Measurements from ENCODE around the gene SLC16A8.

The SLC16A8 gene

DNA sequence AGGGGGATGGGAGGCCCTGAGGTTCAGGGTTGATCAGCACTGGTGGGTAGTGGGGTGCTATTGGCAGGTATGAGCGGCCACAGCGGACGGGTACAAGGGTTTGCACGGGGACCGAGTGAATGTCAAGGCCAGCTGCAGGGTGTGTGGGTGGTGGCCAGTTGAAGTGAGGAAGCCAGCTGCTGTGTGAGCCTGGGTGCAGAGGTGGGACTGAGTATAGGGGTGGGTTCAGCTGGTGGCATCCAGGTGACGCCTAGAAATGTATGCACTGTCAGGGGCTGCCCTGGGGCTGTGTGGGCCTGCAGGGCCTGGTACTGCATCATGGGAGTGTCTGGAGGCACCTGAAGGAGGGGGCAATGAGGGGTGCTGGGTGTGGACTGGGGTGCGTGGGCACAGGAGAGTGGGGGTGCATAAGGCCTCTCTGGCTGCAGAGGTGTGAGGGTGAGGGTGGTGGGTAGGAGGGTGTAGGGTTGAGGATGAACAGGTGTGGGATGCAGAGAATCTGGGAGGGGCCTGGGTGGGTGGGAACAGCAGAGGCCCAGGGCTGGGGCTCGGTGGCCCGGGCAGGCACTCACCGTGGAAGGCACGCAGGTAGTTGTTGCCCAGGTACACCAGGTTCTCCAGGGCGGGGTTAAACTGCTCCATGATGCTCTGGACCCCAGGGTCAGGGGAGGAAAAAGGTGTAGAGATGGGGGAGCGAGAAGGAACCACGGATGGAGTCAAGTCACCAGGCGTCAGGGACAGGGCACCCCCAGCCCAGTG, 24.8 kb upstream of the SLC16A8 start:
- no peaks in the 10 kb centered on the region for H3K9me3 ChIP-seq (ENCODE audit: low read length)
- H2AFZ ChIP-seq (ENCODE audit: low read depth, low read length) = no peak overlapping the region

DNA sequence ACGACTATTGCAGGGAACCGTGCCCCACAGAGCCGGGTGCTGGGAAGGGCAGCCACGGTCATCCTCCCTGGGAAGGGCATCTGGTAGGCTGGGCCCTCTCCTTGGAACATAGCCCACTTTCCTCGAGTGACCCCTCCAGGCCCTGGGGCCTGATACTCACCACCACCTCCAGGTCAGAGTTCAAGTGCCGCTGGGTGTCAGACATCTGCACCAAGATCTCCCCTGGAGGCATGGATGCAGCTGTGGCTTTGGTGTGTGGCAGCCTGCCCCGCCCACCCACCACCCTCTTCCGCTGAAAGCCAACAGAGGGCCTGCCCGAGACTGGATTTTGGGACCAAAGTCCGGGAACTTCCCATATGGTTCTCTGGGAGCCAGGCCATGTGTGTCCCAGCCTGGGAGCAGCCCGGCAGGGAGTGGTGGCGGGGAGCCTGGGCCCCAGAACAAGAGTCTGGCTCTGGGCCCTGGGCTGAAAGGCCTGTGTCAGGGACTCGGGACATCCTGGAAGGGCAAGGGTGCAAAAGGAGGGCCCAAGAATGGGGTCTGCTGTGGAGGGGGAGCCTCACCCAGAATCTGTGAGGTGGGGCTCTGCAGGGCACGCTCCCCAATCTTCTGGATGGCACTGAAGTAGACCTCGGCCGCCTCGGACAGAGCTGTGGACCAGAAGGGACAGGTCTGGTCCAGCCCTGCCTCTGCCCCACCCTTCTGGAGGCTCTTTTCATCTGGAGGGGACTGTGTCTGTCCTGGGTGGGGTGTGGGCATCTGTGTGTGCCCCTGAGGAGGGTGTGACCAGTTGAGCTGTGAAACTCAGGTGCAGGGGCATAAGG, 23.9 kb upstream of the SLC16A8 start:
- H3K36me3 ChIP-seq (ENCODE audit: insufficient read depth, low read length) = no peaks in the 10 kb centered on the region
- H2AFZ ChIP-seq (ENCODE audit: low read depth, low read length) = no peak overlapping the region
- H3K4me3 ChIP-seq (ENCODE audit: low read length) = no peak overlapping the region

More for the DNA sequence above, 24.8 kb upstream of the SLC16A8 start:
- Histone ChIP-seq H3K36me3 (ENCODE audit: insufficient read depth, low read length) (no peaks in the 10 kb centered on the region), H3K4me1 (ENCODE audit: insufficient read depth, low read length) (no peaks in the 10 kb centered on the region), H3K27me3 (ENCODE audit: insufficient read depth, low read length) (no peaks in the 10 kb centered on the region), H3K4me3 (ENCODE audit: low read length) (no peak overlapping the region)

DNA sequence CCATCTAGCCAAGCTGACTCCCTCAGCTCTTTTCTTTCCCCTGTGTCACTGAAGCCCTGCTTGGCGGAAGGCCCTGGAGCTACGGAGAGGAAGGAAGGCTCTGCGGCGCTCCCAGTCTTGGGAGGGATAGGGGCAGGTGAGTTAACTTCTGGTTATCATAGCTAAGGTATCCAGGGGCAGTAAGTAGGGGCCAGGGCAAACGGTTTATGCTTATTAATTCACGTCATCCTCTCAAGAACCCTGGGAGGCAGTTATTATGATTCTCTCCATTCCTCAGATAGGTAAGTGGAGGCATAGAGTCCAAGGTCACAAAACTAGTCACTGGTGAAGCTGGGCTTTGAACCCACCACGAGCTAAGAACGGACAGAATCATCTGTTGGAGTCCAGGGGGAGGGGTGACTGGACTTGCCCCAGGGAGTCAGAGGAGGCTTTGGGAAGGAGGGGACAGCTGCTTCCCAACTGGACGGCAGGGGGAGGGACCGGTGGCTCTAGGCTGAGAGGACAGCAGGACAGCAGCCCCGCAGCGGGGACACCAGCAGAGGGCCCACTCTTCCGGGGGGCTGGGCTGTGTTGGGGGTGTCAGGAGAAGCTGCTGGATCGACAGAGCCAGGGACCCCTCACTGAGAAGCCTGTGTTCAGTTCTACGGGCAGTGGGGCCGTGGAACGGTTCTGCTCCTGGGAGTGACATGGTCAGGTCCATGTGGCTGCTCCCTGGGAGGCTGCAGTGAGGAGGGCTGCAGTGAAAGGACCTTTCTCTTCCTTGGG, 23.0 kb upstream of the SLC16A8 start:
- Histone ChIP-seq H3K4me3 (ENCODE audit: low read length) (no peak overlapping the region), H3K27me3 (ENCODE audit: insufficient read depth, low read length) (no peaks in the 10 kb centered on the region), H3K9me3 (ENCODE audit: low read length) (no peaks in the 10 kb centered on the region), H2AFZ (ENCODE audit: low read depth, low read length) (no peak overlapping the region), H3K36me3 (ENCODE audit: insufficient read depth, low read length) (no peaks in the 10 kb centered on the region), H3K4me1 (ENCODE audit: insufficient read depth, low read length) (no peaks in the 10 kb centered on the region)

More for the DNA sequence above, 23.9 kb upstream of the SLC16A8 start:
- no peaks in the 10 kb centered on the region for H3K27me3 ChIP-seq (ENCODE audit: insufficient read depth, low read length)
- H3K4me1 ChIP-seq (ENCODE audit: insufficient read depth, low read length) = no peaks in the 10 kb centered on the region
- no peaks in the 10 kb centered on the region for H3K9me3 ChIP-seq (ENCODE audit: low read length)

DNA sequence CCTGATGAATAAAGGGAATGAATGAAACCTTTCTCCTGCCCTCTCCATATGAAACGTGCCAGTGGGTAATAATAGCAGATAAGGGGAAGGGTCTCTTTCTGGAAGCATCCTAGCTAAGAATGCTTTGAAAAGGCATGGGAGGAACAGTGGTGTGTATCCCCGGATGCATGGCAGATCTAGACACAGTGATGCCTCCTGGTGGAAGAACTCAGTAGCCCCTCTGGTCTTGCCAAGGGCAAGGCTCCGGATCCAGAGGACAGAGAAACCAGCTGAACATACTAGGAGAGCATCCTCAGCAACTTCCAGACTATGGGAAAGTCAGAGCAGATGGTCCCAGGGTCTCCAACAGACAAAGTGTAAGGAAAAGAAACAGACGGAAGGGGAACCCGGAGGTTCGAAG, 20.1 kb upstream of the SLC16A8 start:
- no peak overlapping the region for H3K4me3 ChIP-seq (ENCODE audit: low read length)
- no peaks in the 10 kb centered on the region for H3K27me3 ChIP-seq (ENCODE audit: insufficient read depth, low read length)
- H3K36me3 ChIP-seq (ENCODE audit: insufficient read depth, low read length) = no peaks in the 10 kb centered on the region
- H3K4me1 ChIP-seq (ENCODE audit: insufficient read depth, low read length) = no peaks in the 10 kb centered on the region
- no peak overlapping the region for H2AFZ ChIP-seq (ENCODE audit: low read depth, low read length)
- H3K9me3 ChIP-seq (ENCODE audit: low read length) = no peaks in the 10 kb centered on the region

DNA sequence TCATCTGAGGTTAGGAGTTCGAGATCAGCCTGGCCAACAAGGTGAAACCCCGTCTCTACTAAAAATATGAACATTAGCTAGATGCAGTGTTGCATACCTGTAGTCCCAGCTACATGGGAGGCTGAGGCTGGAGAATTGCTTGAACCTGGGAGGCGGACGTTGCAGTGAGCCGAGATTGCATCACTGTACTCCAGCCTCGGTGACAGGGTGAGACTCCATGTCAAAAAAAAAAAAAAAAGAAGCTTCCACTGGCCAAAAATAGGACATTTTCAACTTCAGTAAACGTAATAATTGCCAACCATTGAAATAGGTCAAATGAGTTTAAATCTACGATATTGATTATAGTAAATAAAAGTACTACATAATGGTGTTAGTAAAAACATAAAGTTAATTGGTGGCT, 19.7 kb upstream of the SLC16A8 start:
- Histone ChIP-seq H3K36me3 (ENCODE audit: insufficient read depth, low read length) (no peaks in the 10 kb centered on the region), H3K4me3 (ENCODE audit: low read length) (no peak overlapping the region), H3K9me3 (ENCODE audit: low read length) (no peaks in the 10 kb centered on the region), H3K4me1 (ENCODE audit: insufficient read depth, low read length) (no peaks in the 10 kb centered on the region), H3K27me3 (ENCODE audit: insufficient read depth, low read length) (no peaks in the 10 kb centered on the region), H2AFZ (ENCODE audit: low read depth, low read length) (no peak overlapping the region)

DNA sequence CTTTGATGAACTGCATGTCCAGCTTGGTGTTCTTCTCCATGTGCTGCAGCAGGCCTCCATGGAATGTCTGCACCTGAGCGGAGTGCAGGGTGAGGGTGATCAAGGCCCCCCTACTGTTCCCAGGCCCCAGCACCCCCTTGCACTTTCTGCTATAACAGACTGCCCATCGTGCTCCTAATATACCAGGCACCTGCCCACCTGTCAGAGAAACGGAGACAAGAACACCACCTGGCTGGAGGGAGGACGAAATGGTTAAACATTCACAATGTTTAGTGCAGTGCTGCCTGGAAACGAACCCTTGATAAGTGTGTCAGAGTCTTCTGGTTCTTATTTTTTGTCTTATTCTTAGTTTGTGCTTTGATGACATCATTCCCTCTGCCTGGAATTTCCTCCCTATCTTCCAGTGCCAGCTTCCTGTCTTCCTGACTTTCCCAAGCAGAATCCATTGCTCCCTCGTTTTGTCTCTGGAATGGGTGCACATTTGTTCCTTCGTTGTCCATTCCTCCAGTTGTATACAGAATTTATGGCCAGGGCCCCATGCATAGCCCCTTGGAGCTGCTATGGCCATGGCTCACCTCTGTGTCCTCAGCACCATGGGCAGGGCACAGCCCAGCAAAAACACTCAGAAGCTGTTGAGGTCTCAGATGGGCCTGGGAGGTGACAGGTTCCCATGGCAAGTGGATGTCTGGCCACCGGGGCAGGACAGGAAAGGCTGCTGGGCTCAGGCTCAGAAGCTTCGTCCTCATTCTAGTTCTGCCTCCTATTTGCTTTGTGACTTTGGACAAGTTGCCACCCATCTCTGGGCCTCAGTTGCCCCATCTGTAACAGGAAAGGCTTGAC, 14.6 kb upstream of the SLC16A8 start:
- no peak overlapping the region for H2AFZ ChIP-seq (ENCODE audit: low read depth, low read length)
- H3K4me1 ChIP-seq (ENCODE audit: insufficient read depth, low read length) = peaks cover 5% of the 10 kb centered on the region
- H3K4me3 ChIP-seq (ENCODE audit: low read length) = no peak overlapping the region
- H3K9me3 ChIP-seq (ENCODE audit: low read length) = no peaks in the 10 kb centered on the region
- H3K27me3 ChIP-seq (ENCODE audit: insufficient read depth, low read length) = no peaks in the 10 kb centered on the region
- no peaks in the 10 kb centered on the region for H3K36me3 ChIP-seq (ENCODE audit: insufficient read depth, low read length)

DNA sequence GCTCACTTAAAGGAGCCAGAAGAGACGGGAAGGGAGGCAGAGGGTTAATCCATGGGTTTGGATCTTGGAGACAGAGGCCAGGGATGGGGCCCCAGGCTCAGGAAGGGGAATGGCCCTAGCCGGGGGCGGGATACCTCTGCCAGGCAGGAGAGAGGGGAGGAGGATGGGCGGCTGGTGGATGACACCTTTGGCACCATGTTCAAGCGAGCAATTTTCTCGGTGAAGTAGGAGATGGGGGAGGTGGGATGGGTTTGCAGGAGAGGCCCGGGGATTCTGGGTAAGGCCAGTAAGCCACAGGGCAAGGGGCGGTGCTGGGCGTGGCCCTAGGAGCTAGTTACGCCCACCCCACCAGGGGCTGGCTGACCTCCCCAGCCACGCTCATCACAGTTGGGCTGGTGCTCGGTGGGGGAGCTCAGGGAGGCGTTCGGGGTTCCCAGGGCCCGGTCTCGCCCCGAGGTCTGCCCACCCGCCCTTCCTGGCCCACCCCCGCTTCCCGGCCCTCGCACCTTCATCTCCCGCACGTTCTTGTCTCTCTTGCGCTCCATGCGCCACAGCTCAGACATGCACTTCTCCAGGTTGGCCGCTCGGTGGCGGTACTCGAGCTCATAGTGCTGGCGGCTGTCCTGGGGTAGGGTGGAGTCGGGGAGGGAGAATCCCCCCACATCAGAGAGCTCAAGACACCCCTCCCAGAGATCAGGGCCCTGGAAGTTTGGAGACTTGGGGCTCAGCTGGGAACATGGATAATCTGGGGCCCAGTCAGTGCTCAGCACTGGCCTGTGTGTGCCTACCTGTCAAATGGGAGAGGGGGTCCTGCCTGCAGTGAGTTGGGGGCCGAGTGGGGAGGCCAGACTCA, 13.8 kb upstream of the SLC16A8 start:
- no peak overlapping the region for H3K4me3 ChIP-seq (ENCODE audit: low read length)
- H3K27me3 ChIP-seq (ENCODE audit: insufficient read depth, low read length) = no peaks in the 10 kb centered on the region
- no peaks in the 10 kb centered on the region for H3K9me3 ChIP-seq (ENCODE audit: low read length)
- peaks cover 5% of the 10 kb centered on the region for H3K4me1 ChIP-seq (ENCODE audit: insufficient read depth, low read length)
- H2AFZ ChIP-seq (ENCODE audit: low read depth, low read length) = no peak overlapping the region
- no peaks in the 10 kb centered on the region for H3K36me3 ChIP-seq (ENCODE audit: insufficient read depth, low read length)

DNA sequence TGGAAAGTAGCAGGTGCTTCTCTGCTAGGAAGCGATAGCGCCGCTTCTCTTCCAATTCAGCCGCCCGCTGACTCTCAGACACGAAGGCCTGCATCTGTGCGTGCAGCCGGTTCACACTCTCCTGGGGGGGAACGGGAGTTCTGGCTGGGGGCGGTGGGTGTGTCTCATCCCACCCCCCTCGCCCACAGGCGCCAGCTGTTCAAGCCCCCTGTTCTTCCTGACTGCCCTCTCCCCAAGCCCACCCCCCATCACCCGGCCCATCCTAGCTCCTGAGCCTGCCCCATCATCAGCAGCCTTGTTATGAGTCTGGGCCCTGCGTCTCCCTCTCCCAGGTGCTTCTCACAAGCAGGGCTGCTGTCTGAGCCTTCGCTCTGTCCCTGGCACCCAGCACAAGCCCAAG, 13.1 kb upstream of the SLC16A8 start:
- no peak overlapping the region for H3K4me3 ChIP-seq (ENCODE audit: low read length)
- H3K4me1 ChIP-seq (ENCODE audit: insufficient read depth, low read length) = peaks cover 5% of the 10 kb centered on the region
- H3K36me3 ChIP-seq (ENCODE audit: insufficient read depth, low read length) = no peaks in the 10 kb centered on the region

DNA sequence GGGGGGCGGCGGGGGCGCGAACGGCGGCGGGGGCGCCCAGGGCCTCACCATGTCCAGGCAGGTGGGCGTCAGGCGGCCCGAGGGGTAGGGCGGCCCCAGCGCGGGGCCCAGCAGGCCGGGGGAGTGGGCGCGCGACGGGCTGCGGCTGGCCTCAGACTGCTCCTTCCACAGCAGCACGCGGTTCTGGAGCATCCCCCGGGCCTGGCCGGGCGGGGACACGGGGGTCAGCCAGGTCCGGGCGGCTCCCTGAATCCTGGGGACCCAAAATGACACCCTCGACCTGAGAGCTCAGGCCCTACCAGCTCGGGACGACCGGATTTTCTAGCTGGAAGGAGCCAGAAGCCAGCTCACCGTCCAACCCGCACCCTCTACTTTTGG, 5.5 kb upstream of the SLC16A8 start:
- Histone ChIP-seq H3K36me3 (ENCODE audit: insufficient read depth, low read length) (no peaks in the 10 kb centered on the region), H3K9me3 (ENCODE audit: low read length) (no peaks in the 10 kb centered on the region), H3K4me3 (ENCODE audit: low read length) (no peak overlapping the region), H3K27me3 (ENCODE audit: insufficient read depth, low read length) (no peaks in the 10 kb centered on the region), H3K4me1 (ENCODE audit: insufficient read depth, low read length) (peaks cover 4% of the 10 kb centered on the region), H2AFZ (ENCODE audit: low read depth, low read length) (no peak overlapping the region)

More for the DNA sequence above, 13.1 kb upstream of the SLC16A8 start:
- no peaks in the 10 kb centered on the region for H3K9me3 ChIP-seq (ENCODE audit: low read length)
- H2AFZ ChIP-seq (ENCODE audit: low read depth, low read length) = no peak overlapping the region
- no peaks in the 10 kb centered on the region for H3K27me3 ChIP-seq (ENCODE audit: insufficient read depth, low read length)

DNA sequence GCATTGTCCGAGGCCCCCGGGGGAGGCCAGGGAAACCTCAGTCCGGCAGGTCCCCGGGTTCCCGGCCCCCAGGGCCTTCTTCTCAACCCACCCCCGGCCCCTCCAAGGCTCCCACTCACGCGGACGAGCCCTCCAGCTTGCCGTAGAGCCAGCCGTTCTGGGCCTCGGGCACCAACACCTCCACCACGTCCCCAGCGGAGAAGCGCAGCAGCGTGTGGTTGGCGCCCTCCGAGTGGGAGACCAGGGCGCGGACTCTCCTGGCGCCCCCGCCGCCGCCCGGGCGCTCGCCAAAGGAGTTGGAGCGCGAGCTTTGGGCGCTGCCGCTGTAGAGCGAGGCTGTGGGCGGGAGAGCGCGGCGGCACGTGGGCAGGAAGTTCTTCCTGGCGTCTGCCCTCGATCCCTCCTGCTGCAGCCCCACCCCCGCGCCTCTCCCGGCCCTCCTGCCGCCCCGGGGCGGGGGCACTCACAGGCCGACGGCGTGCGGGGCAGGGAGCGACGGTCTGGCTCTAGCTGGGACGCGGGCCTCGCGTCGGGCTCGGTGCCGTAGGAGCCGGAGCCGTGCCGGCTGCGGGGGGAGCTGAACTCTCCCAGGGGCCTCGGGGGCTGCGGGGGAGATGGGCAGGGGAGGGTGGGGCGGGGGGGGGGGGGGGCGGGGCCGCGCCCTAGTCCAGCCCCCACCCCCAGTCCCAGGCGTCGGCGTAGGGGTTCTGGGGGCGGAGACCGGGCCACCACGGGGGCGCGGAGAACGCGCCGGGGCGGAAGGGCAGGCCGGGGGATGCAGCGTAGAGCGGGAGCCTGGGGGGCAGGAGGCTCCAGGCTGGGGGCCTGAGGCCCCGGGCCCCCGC, 4.9 kb upstream of the SLC16A8 start:
- H3K4me1 ChIP-seq (ENCODE audit: insufficient read depth, low read length) = peaks cover 9% of the 10 kb centered on the region
- H3K4me3 ChIP-seq (ENCODE audit: low read length) = no peak overlapping the region
- H3K27me3 ChIP-seq (ENCODE audit: insufficient read depth, low read length) = no peaks in the 10 kb centered on the region
- H3K9me3 ChIP-seq (ENCODE audit: low read length) = no peaks in the 10 kb centered on the region
- H2AFZ ChIP-seq (ENCODE audit: low read depth, low read length) = no peak overlapping the region
- no peaks in the 10 kb centered on the region for H3K36me3 ChIP-seq (ENCODE audit: insufficient read depth, low read length)

DNA sequence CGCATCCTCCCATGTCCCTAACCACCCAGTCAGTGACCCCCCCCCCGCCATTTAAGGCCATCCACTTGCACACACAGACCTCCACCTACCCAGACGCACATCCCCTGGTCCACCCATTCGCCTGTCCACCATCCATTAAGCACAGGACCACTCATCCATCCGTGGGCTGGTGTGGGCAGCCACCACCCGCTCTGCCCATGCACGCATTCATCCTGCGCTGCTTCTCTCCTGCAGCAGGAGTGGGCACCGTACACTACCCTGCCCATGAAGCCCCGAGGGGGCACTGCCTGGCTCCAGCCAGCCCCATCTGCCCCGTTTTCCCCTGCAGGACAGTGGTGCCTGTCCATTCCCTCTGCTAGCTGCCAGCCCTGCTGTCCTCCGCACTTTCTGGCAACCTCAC, 3.9 kb upstream of the SLC16A8 start:
- Histone ChIP-seq H3K27me3 (ENCODE audit: insufficient read depth, low read length) (no peaks in the 10 kb centered on the region), H3K4me1 (ENCODE audit: insufficient read depth, low read length) (peaks cover 12% of the 10 kb centered on the region), H3K4me3 (ENCODE audit: low read length) (no peak overlapping the region), H2AFZ (ENCODE audit: low read depth, low read length) (no peak overlapping the region), H3K9me3 (ENCODE audit: low read length) (no peaks in the 10 kb centered on the region), H3K36me3 (ENCODE audit: insufficient read depth, low read length) (no peaks in the 10 kb centered on the region)

All from neuron (in vitro differentiated cells).